ENCODE results near the gene SAXO2. TPM values are rescaled to one million over a fixed set of nuclear protein-coding genes. Genes with fewer than 3 reads are reported as not detected.
"Not testable (repeated sequence)": the region's sequence is repeated elsewhere in the genome, so short reads cannot be mapped to it uniquely, and the experiment has no call there.

SAXO2 gene
- total RNA-seq, 2 experiments from 2014 or later, result 11.1 to 14.9 TPM

DNA sequence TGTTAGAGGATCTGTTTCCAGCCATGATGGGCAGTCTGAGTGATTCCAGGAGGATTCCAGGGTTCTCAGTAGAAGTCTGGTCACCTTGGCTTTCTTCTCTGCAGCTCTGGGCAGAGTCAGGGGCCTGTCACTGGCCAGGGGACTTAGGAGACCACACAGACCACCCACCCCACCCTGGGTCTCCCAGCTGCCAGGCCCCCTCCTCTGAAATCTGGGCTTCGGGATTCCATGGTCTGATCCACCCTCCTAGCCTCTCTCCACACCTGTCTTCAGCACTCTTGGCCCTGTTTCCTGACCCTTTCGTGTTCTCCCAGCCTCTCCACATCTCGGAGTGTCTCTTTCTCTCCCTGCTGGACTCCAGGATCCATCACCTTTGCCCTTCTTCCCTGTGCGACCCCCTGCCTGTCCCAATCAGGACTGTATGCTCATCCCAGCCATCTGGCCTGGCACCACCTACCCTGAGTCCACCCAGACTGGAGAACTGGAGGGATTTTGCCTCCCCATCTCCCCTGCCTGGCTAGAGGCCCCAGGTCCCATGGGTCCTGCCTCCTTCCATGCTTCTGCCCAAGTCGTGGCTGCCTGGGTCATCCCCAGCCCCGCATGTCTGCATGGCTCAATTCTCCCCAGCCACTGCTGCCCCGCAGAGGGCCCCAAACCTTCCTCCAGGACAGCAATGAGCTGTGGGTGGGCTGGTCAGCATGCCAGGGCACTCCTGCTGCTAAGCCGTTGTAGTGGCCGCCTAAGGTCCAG lies 52.3 kb downstream of the SAXO2 start:
- no peak overlapping the region for H3K4me3 ChIP-seq (ENCODE audit: low read length)
- Mint-ChIP-seq H3K4me3 (no peak overlapping the region), H3K36me3 (ENCODE audit: low read depth) (peaks cover 14% of the 10 kb centered on the region), H3K27me3 (no peaks in the 10 kb centered on the region), H3K4me1 (ENCODE audit: low read depth) (no peaks in the 10 kb centered on the region), H3K9me3 (no peaks in the 10 kb centered on the region), H3K27ac (no peak overlapping the region)
- intact Hi-C loops (cut with DNase I, micrococcal nuclease), result no loop called here
- POLR2A ChIA-PET, result no interaction called here
- no peak for TF ChIP-seq CTCF (IDR thresholded peaks at IDR 0.05)
- H3K9me3 ChIP-seq (ENCODE audit: control insufficient read depth in 1 of 2, insufficient read depth in 1 of 2, low read length in 2 of 2), result no peaks in the 10 kb centered on the region
- ATAC-seq (ENCODE audit: poor library complexity) (no peak), DNase-seq (no peak)
- no peaks in the 10 kb centered on the region for H3K4me1 ChIP-seq (ENCODE audit: insufficient read depth, low read length)
- CTCF ChIA-PET, result no interaction called here
- no peaks in the 10 kb centered on the region for H3K27me3 ChIP-seq (ENCODE audit: control insufficient read depth in 1 of 2, insufficient read depth in 2 of 2, low read length in 2 of 2)
- no peak overlapping the region for H3K27ac ChIP-seq (ENCODE audit: low read depth in 1 of 2, low read length in 2 of 2)
- no peaks in the 10 kb centered on the region for H3K36me3 ChIP-seq (ENCODE audit: insufficient read depth, low read length)

DNA sequence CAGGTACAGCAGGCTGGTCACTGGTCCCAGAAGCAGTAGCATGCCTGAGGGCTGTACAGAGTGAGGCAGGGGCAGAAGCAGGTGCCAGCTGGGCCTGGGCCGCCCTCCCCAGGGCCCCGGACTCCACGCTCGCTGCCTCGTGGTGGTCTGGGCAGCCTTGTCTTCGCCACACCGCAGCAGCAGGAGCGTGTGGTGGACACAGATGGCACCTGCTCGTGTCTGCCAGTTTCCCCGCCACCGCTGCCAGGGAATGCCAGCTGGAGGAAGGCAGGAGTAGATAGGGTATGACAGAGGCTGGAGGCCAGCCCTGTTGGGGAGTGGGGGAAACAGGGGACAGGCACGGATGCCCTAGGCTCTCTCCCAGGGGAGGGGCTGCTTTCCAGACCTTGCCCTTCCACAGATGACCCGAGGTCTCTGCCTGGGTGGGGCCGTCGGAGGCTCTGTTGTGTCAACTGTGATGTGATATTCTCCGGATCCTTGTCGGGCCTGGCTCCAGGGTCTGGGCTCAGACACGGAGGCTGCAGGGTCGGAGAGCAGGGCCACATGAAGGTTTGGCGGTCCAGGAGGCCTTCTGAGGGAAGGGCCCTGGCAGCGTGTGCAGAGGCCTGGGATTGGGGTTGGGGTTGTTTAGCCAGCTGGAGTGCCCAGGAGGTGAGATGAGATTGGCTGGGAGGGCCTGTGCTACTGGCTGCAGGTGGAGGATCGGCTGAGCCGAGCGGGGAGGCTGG lies 53.1 kb downstream of the SAXO2 start:
- no peaks in the 10 kb centered on the region for H3K9me3 Mint-ChIP-seq
- Histone ChIP-seq H3K4me1 (ENCODE audit: insufficient read depth, low read length) (no peaks in the 10 kb centered on the region), H3K4me3 (ENCODE audit: low read length) (no peak overlapping the region), H3K9me3 (ENCODE audit: control insufficient read depth in 1 of 2, insufficient read depth in 1 of 2, low read length in 2 of 2) (no peaks in the 10 kb centered on the region), H3K27ac (ENCODE audit: low read depth in 1 of 2, low read length in 2 of 2) (no peak overlapping the region), H3K36me3 (ENCODE audit: insufficient read depth, low read length) (no peaks in the 10 kb centered on the region), H3K27me3 (ENCODE audit: control insufficient read depth in 1 of 2, insufficient read depth in 2 of 2, low read length in 2 of 2) (no peaks in the 10 kb centered on the region)
- no peaks in the 10 kb centered on the region for H3K4me1 Mint-ChIP-seq (ENCODE audit: low read depth)
- DNase-seq (no peak), ATAC-seq (ENCODE audit: poor library complexity) (no peak)
- TF ChIP-seq CTCF (IDR thresholded peaks at IDR 0.05), result no peak
- H3K4me3 Mint-ChIP-seq, result no peak overlapping the region
- intact Hi-C loops (cut with DNase I, micrococcal nuclease), result no loop called here
- no peak overlapping the region for H3K27ac Mint-ChIP-seq
- peaks cover 10% of the 10 kb centered on the region for H3K36me3 Mint-ChIP-seq (ENCODE audit: low read depth)
- H3K27me3 Mint-ChIP-seq, result no peaks in the 10 kb centered on the region
- ChIA-PET POLR2A (no interaction called here), CTCF (no interaction called here)

DNA sequence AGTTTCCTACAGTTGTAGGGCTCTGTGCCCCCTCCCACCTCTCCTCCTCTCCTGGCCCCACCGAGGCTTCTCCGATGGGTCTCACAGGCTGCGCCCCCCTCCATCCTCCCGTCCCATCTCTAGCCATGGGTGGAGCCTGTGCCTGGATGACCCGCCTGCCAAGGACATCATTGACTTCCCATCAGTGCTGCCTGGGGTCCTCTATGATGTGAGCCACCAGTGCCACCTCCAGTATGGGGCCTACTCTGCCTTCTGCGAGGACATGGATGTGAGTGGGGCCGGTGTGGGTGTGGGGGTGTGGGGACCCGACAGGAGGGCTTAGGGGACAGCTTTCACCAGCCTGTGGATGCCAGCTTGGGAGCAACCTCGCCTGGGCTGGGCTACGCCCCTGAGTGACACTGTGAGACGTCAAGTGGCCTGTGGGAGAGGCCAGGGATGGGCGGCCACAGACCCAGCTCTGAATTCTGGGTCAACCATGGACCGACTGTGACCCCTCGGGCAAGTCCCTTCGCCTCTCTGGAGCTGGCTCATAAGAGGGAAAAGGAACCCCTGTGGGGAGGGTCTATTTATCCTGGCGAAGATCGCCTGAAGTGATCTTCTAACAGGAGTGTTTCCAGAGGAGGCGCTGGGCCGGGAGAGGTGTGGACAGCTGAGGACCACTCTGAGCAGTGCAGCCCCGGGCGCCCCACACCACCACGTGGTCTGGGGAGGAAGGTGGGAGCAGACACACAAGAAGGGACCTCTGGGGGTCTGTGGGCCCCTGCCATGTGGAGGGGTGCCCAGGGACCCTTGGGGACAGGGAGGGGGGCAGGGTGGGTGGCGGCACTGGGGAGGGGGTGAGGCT lies 53.9 kb downstream of the SAXO2 start:
- H3K27ac Mint-ChIP-seq; H3K4me3 ChIP-seq (ENCODE audit: low read length); H3K4me1 Mint-ChIP-seq (ENCODE audit: low read depth); H3K36me3 Mint-ChIP-seq (ENCODE audit: low read depth); H3K27me3 Mint-ChIP-seq; POLR2A ChIA-PET; H3K9me3 Mint-ChIP-seq; H3K4me3 Mint-ChIP-seq; H3K4me1 ChIP-seq (ENCODE audit: insufficient read depth, low read length); ATAC-seq (ENCODE audit: poor library complexity); DNase-seq; H3K36me3 ChIP-seq (ENCODE audit: insufficient read depth, low read length); H3K9me3 ChIP-seq (ENCODE audit: control insufficient read depth in 1 of 2, insufficient read depth in 1 of 2, low read length in 2 of 2); H3K27ac ChIP-seq (ENCODE audit: low read depth in 1 of 2, low read length in 2 of 2); CTCF ChIA-PET; H3K27me3 ChIP-seq (ENCODE audit: control insufficient read depth in 1 of 2, insufficient read depth in 2 of 2, low read length in 2 of 2); intact Hi-C loops (cut with DNase I, micrococcal nuclease): not testable (repeated sequence)

All from CD4-positive, alpha-beta T cell (primary cell).